ENCODE measurements around the gene PREPL. TPM values are rescaled to one million over a fixed set of nuclear protein-coding genes. Genes with fewer than 3 reads are reported as not detected.
"Not testable (repeated sequence)": the region's sequence is repeated elsewhere in the genome, so short reads cannot be mapped to it uniquely, and the experiment has no call there.

Gene PREPL
- total and polyA plus RNA-seq, 9 of the 15 experiments (the other 6 are each of a cell fraction or from before 2014, with no cell fraction given): 11.6 to 58.9 (median 27.2) TPM

DNA sequence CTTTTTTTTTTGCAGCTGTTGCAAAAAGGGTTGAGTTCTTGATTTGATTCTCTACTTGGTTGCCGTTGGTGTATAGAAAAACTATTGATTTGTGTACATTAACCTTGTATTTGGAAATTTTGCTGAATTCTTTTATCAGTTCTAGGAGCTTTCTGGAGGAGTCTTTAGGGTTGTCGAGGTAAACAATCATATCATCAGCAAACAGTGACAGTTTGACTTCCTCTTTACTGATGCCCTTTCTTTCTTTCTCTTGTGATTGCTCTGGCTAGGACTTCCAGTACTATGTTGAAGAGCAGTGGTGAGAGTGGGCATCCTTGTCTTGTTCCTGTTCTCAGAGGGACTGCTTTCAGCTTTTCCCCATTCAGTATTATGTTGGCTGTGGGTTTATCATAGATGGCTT lies 23.9 kb upstream of the PREPL start:
- H3K27ac ChIP-seq (ENCODE audit: extremely low read depth, low read depth, low read length); H3K9me3 ChIP-seq (replicated peaks; ENCODE audit: control insufficient read depth, insufficient read depth, low read depth, low read length); H3K79me2 ChIP-seq (ENCODE audit: control insufficient read depth, insufficient read depth, low read length); H3K27me3 ChIP-seq (ENCODE audit: control insufficient read depth in 2 of 2, insufficient read depth in 2 of 2, low read length in 2 of 2); intact Hi-C loops (cut with micrococcal nuclease); FAIRE-seq; BruUV-seq (replicated peaks); H3K4me2 ChIP-seq (ENCODE audit: insufficient read depth, low read length); H3K36me3 ChIP-seq (ENCODE audit: control insufficient read depth, insufficient read depth, low read length); H4K20me1 ChIP-seq (replicated peaks; ENCODE audit: control insufficient read depth, insufficient read depth, low read length); ATAC-seq; H3K9me1 ChIP-seq (ENCODE audit: control insufficient read depth, insufficient read depth, low read length); CTCF ChIA-PET (ENCODE audit: low intra/inter-chr PET ratio); H3K4me1 ChIP-seq (replicated peaks in 1 of 2; ENCODE audit: control insufficient read depth in 2 of 2, insufficient read depth in 2 of 2, low read length in 2 of 2); DNase-seq (ENCODE audit: extremely low read depth in 1 of 4, low spot score in 3 of 4); POLR2A ChIA-PET; in situ Hi-C loops (cut with MboI); H3K4me3 ChIP-seq; H3K9ac ChIP-seq (ENCODE audit: insufficient read depth in 1 of 2, low read depth in 2 of 2, low read length in 2 of 2); H2AFZ ChIP-seq (ENCODE audit: low read depth, low read length): not testable (repeated sequence)
- TF ChIP-seq PKNOX1 (IDR thresholded peaks at IDR 0.05): peak; percentile 26; the same call in 1 of the 2 replicates
- peak; percentile 32; the same call in 1 of the 2 replicates for TF ChIP-seq TCF3 (CRISPR knock-in tag; IDR thresholded peaks at IDR 0.05)
- peak; percentile 34; the same call in 1 of the 2 replicates for TF ChIP-seq C11orf30 (IDR thresholded peaks at IDR 0.05; ENCODE audit: low read depth)
- TF ChIP-seq SOX6 (IDR thresholded peaks at IDR 0.05): peak; percentile 60; the same call in 1 of the 2 replicates
- TF ChIP-seq SPI1 (IDR thresholded peaks at IDR 0.05; ENCODE audit: borderline replicate concordance, low read depth, low read length): peak; percentile 72; the same call in 1 of the 2 replicates
- 0 out of 2 replicates have a peak, but pooled peaks have one; percentile 18 for TF ChIP-seq ZNF316 (IDR thresholded peaks at IDR 0.05)
- peak; percentile 60 for TF ChIP-seq ARID1B (IDR thresholded peaks at IDR 0.05)
- TF ChIP-seq SMARCE1 (IDR thresholded peaks at IDR 0.05): peak; percentile 56; the same call in 1 of the 2 replicates
- WGBS (ENCODE audit: insufficient coverage, low coverage, missing lambda C conversion rate): 6% methylated on average over 2 of the region's 2 CpGs

Data from K562 (cell line).